NB4 (cell line): ENCODE data around the gene SYT8.

Source experiments
- MYC ChIP-seq: IDR thresholded peaks from 2 replicates; pipeline ENCODE4 v1.6.1; 2011; ENCODE audit warnings: low read depth, low read length
- POLR2A ChIP-seq: IDR thresholded peaks from 2 replicates; pipeline ENCODE4 v1.6.1; 2011; ENCODE audit warnings: mild to moderate bottlenecking; ENCODE audit not compliant: insufficient read length; ENCODE audit errors: extremely low read depth
- TF ChIP-seq, protein P1 (sequence below): IDR thresholded peaks from one replicate; pipeline ENCODE4 v1.5.1; 2012; ENCODE audit warnings: low read depth, low read length

DNA sequence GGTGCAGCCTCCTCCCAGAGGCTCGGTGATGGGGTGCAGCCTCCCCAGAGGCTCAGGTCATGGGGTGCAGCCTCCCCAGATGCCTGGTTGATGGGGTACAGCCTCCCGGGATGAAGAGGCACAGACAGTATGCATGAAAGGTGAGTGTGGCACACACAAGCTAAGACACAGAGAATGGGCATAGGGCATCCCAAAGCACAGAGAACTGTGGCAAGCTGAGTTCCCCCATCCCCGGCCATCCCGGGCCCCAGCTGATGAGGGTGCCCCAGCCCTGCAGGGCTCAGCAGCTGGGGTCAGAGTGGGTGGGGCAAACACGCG lies 4.8 kb upstream of the SYT8 start:
- TF ChIP-seq, protein P1, sequence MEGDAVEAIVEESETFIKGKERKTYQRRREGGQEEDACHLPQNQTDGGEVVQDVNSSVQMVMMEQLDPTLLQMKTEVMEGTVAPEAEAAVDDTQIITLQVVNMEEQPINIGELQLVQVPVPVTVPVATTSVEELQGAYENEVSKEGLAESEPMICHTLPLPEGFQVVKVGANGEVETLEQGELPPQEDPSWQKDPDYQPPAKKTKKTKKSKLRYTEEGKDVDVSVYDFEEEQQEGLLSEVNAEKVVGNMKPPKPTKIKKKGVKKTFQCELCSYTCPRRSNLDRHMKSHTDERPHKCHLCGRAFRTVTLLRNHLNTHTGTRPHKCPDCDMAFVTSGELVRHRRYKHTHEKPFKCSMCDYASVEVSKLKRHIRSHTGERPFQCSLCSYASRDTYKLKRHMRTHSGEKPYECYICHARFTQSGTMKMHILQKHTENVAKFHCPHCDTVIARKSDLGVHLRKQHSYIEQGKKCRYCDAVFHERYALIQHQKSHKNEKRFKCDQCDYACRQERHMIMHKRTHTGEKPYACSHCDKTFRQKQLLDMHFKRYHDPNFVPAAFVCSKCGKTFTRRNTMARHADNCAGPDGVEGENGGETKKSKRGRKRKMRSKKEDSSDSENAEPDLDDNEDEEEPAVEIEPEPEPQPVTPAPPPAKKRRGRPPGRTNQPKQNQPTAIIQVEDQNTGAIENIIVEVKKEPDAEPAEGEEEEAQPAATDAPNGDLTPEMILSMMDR = no peak
- TF ChIP-seq POLR2A (no peak), MYC (no peak)
